IMR-90 (cell line): ENCODE measurements around the gene TOX3. TPM values are rescaled to one million over a fixed set of nuclear protein-coding genes. Genes with fewer than 3 reads are reported as not detected.

Source experiments
- ATAC-seq: fragments of 200-7000 bp; cut with Tn5 transposase; 2 replicates; pipeline ENCODE4 v1.9.1; 2020; ENCODE audit warnings: low read depth, mild to moderate bottlenecking, moderate library complexity
- BruUV-seq: library from RNA; stranded (reverse); fragments of 400-500 nt; replicated peaks from 2 replicates; lab custom pipeline; 2021; lab: Mats Ljungman, UMichigan
- CTCF ChIA-PET: fragments of 300-600 bp; formaldehyde crosslinking; extraction: SDS; loops from one replicate; lab custom pipeline; 2021; ENCODE audit warnings: antibody characterized with exemption; lab: Yijun Ruan, JAX
- POLR2A ChIA-PET: fragments of 300-600 bp; sonication (Branson Sonifier 250); formaldehyde crosslinking; loops from one replicate; lab custom pipeline; 2022; ENCODE audit warnings: antibody characterized with exemption; ENCODE audit not compliant: unreplicated experiment; lab: Charles Lee
- DNase-seq: peaks from one replicate; pipeline ENCODE4 v3.0.0; 2013
- H2AFZ ChIP-seq: replicated peaks from 2 replicates; pipeline ENCODE3; 2013; ENCODE audit warnings: low read length, mild to moderate bottlenecking; ENCODE audit not compliant: poor library complexity
- H2AK5ac ChIP-seq: 2 replicates; pipeline ENCODE4 v1.6.1; 2013; ENCODE audit warnings: low read depth, low read length, inconsistent platforms
- H2AK9ac ChIP-seq: replicated peaks from 2 replicates; pipeline ENCODE3; 2013; ENCODE audit warnings: mild to moderate bottlenecking, low read depth, low read length, moderate library complexity; ENCODE audit not compliant: poor library complexity
- H2BK120ac ChIP-seq: 2 replicates; pipeline ENCODE4 v1.6.1; 2013; ENCODE audit warnings: low read depth, low read length, inconsistent platforms
- H2BK15ac ChIP-seq: 3 replicates; pipeline ENCODE4 v1.6.1; 2013; ENCODE audit warnings: low read depth, low read length, inconsistent platforms
- H2BK20ac ChIP-seq: 2 replicates; pipeline ENCODE4 v1.6.1; 2013; ENCODE audit warnings: low read depth, mild to moderate bottlenecking, inconsistent platforms, low read length, moderate library complexity
- H2BK5ac ChIP-seq: 2 replicates; pipeline ENCODE4 v1.6.1; 2013; ENCODE audit warnings: mild to moderate bottlenecking, low read depth, low read length, inconsistent platforms; ENCODE audit not compliant: poor library complexity, severe bottlenecking
- H3K14ac ChIP-seq: replicated peaks from 2 replicates; pipeline ENCODE4 v1.6.1; 2013; ENCODE audit warnings: low read depth, low read length, inconsistent platforms
- H3K18ac ChIP-seq: 2 replicates; pipeline ENCODE4 v1.6.1; 2013; ENCODE audit warnings: low read depth, low read length, control low read depth
- H3K23ac ChIP-seq: 2 replicates; pipeline ENCODE4 v1.6.1; 2013; ENCODE audit warnings: low read depth, low read length, inconsistent platforms
- H3K27ac ChIP-seq: 2 replicates; pipeline ENCODE4 v1.5.1; 2013; ENCODE audit warnings: mild to moderate bottlenecking, control low read depth, low read length; ENCODE audit not compliant: insufficient read depth
- H3K27me3 ChIP-seq: 2 replicates; pipeline ENCODE4 v1.6.1; 2013; ENCODE audit warnings: low read length; ENCODE audit not compliant: control insufficient read depth, insufficient read depth
- H3K36me3 ChIP-seq: 2 replicates; pipeline ENCODE4 v1.6.1; 2013; ENCODE audit warnings: low read length, mixed read lengths; ENCODE audit not compliant: control insufficient read depth, insufficient read depth
- H3K4ac ChIP-seq: 2 replicates; pipeline ENCODE4 v1.6.1; 2013; ENCODE audit warnings: low read depth, low read length, inconsistent platforms
- H3K4me1 ChIP-seq: 2 replicates; pipeline ENCODE4 v1.6.1; 2013; ENCODE audit warnings: low read length, mixed read lengths; ENCODE audit not compliant: control insufficient read depth, insufficient read depth
- H3K4me2 ChIP-seq: 2 replicates; pipeline ENCODE4 v1.6.1; 2013; ENCODE audit warnings: low read depth, mild to moderate bottlenecking, control low read depth, low read length, moderate library complexity
- H3K4me3 ChIP-seq: 2 replicates; pipeline ENCODE4 v1.5.1; 2013; ENCODE audit warnings: low read depth, mild to moderate bottlenecking, control low read depth, low read length, moderate library complexity; ENCODE audit not compliant: insufficient read depth
- H3K56ac ChIP-seq: 2 replicates; pipeline ENCODE4 v1.6.1; 2013; ENCODE audit warnings: low read length, inconsistent platforms; ENCODE audit not compliant: insufficient read depth; ENCODE audit errors: extremely low read depth
- H3K79me1 ChIP-seq, 2 experiments: 2 replicates each; pipeline ENCODE4 v1.6.1; 2013; ENCODE audit warnings: low read length in 2 of 2, inconsistent platforms in 1 of 2, low read depth in 1 of 2
- H3K9ac ChIP-seq: 2 replicates; pipeline ENCODE4 v1.6.1; 2013; ENCODE audit warnings: low read depth, low read length, control low read depth
- H3K9me1 ChIP-seq: 2 replicates; pipeline ENCODE4 v1.6.1; 2013; ENCODE audit warnings: low read length, inconsistent platforms; ENCODE audit not compliant: insufficient read depth
- H3K9me3 ChIP-seq: 2 replicates; pipeline ENCODE4 v1.6.1; 2013; ENCODE audit warnings: low read length; ENCODE audit not compliant: control insufficient read depth, insufficient read depth
- H4K20me1 ChIP-seq: 2 replicates; pipeline ENCODE4 v1.6.1; 2013; ENCODE audit warnings: low read length, inconsistent platforms; ENCODE audit not compliant: insufficient read depth
- H4K5ac ChIP-seq: 2 replicates; pipeline ENCODE4 v1.6.1; 2013; ENCODE audit warnings: mild to moderate bottlenecking, low read depth, low read length, control low read depth
- H4K8ac ChIP-seq, 2 experiments: 2 replicates each; pipeline ENCODE4 v1.6.1; 2013; ENCODE audit warnings: low read depth in 2 of 2, low read length in 2 of 2, control low read depth in 1 of 2, inconsistent platforms in 1 of 2
- H4K91ac ChIP-seq: 2 replicates; pipeline ENCODE4 v1.6.1; 2013; ENCODE audit warnings: low read depth, low read length, inconsistent platforms; ENCODE audit not compliant: insufficient read depth
- BHLHE40 ChIP-seq: fragments of 150-350 bp; IDR thresholded peaks from 2 replicates; pipeline ENCODE4 v1.6.1; 2016; ENCODE audit warnings: mild to moderate bottlenecking, low read depth, low read length
- CEBPB ChIP-seq: IDR thresholded peaks from 2 replicates; pipeline ENCODE4 v1.6.1; 2012; ENCODE audit warnings: low read depth, low read length, improper control_type of control experiment
- CHD1 ChIP-seq: IDR thresholded peaks from 2 replicates; pipeline ENCODE4 v1.6.1; 2012; ENCODE audit warnings: low read depth, low read length, improper control_type of control experiment
- CTCF ChIP-seq: conservative IDR thresholded peaks from 2 replicates; pipeline ENCODE4 v1.5.1; 2012; ENCODE audit warnings: mild to moderate bottlenecking, low read depth, low read length, improper control_type of control experiment
- ELK1 ChIP-seq: fragments of 150-350 bp; IDR thresholded peaks from 2 replicates; pipeline ENCODE4 v1.6.1; 2016; ENCODE audit warnings: low read depth, mild to moderate bottlenecking, low read length, moderate library complexity, borderline replicate concordance
- FOS ChIP-seq: fragments of 150-350 bp; IDR thresholded peaks from 2 replicates; pipeline ENCODE4 v1.6.1; 2016; ENCODE audit warnings: low read depth, low read length
- MAFK ChIP-seq: IDR thresholded peaks from 2 replicates; pipeline ENCODE4 v1.6.1; 2012; ENCODE audit warnings: low read depth, low read length, improper control_type of control experiment
- MAZ ChIP-seq: IDR thresholded peaks from 2 replicates; pipeline ENCODE4 v1.6.1; 2012; ENCODE audit warnings: low read depth, mild to moderate bottlenecking, low read length, improper control_type of control experiment, moderate library complexity, borderline replicate concordance
- MXI1 ChIP-seq: IDR thresholded peaks from 2 replicates; pipeline ENCODE4 v1.6.1; 2012; ENCODE audit warnings: low read depth, mild to moderate bottlenecking, low read length, moderate library complexity, borderline replicate concordance
- NFE2L2 ChIP-seq: fragments of 150-350 bp; IDR thresholded peaks from 2 replicates; pipeline ENCODE4 v1.6.1; 2016; ENCODE audit warnings: low read depth, mild to moderate bottlenecking, low read length
- POLR2A ChIP-seq: IDR thresholded peaks from 2 replicates; pipeline ENCODE4 v1.6.1; 2012; ENCODE audit warnings: mild to moderate bottlenecking, low read depth, low read length
- RAD21 ChIP-seq: IDR thresholded peaks from 2 replicates; pipeline ENCODE4 v1.6.1; 2012; ENCODE audit warnings: low read length, improper control_type of control experiment
- RCOR1 ChIP-seq: IDR thresholded peaks from 2 replicates; pipeline ENCODE4 v1.6.1; 2012; ENCODE audit warnings: mild to moderate bottlenecking, low read length, improper control_type of control experiment; ENCODE audit not compliant: insufficient replicate concordance
- RFX5 ChIP-seq: IDR thresholded peaks from 2 replicates; pipeline ENCODE4 v1.8.0; 2012; ENCODE audit warnings: low read depth, mild to moderate bottlenecking, low read length, moderate library complexity
- SMC3 ChIP-seq: fragments of 150-350 bp; IDR thresholded peaks from 2 replicates; pipeline ENCODE4 v1.6.1; 2016; ENCODE audit warnings: low read depth, mild to moderate bottlenecking, antibody characterized with exemption, low read length, moderate library complexity
- USF2 ChIP-seq: fragments of 150-350 bp; IDR thresholded peaks from 2 replicates; pipeline ENCODE4 v1.6.1; 2017; ENCODE audit warnings: mild to moderate bottlenecking, antibody characterized with exemption, low read length, low read depth
- WGBS, 2 experiments: methylation state at CpG; one replicate each; pipeline versions ENCODE4 v1.1.5 to v1.1.7; 2013; ENCODE audit warnings: missing lambda C conversion rate in 2 of 2; ENCODE audit not compliant: insufficient read length in 1 of 2; ENCODE audit errors: extremely low coverage in 2 of 2; 5-methylcytosine and 5-hydroxymethylcytosine counted together
- dilution Hi-C: fragments of 300-500 bp; cut with HindIII; formaldehyde crosslinking; loops from one replicate; pipeline ENCODE4 v1.14.3; 2018; ENCODE audit warnings: low sequenced_read_pairs; ENCODE audit not compliant: unreplicated experiment
- in situ Hi-C: fragments of 300-500 bp; cut with MboI; formaldehyde crosslinking; loops from 3 replicates; pipeline ENCODE4 v1.14.3; 2019; ENCODE audit warnings: low sequenced_read_pairs, inconsistent platforms, mixed read lengths
- intact Hi-C: fragments of 100-400 bp; cut with micrococcal nuclease; formaldehyde crosslinking; loops from 2 replicates; pipeline ENCODE4 v1.10.0; 2022
- polyA plus RNA-seq, 3 experiments: library from polyadenylated mRNA; depleted of rRNA; stranded (reverse); fragments of >200 nt; gene quantifications; 2 replicates each; pipeline ENCODE4 v1.2.3, GENCODE V29; 2012; ENCODE audit warnings: low replicate concordance in 1 of 3
- total RNA-seq: library from RNA; depleted of rRNA; stranded (reverse); fragments of >200 nt; gene quantifications from 2 replicates; pipeline ENCODE4 v1.2.3, GENCODE V29; 2012

TOX3 gene
- total and polyA plus RNA-seq, 2 of the 4 experiments (the other 2 are of a cell fraction), result not detected

GRCh38 chr16:52501746-52502145, 45.2 kb downstream of the TOX3 start:
- Histone ChIP-seq H3K36me3 (no peaks in the 10 kb centered on the region), H4K91ac (no peak overlapping the region), H2BK15ac (no peak overlapping the region), H3K9ac (no peak overlapping the region), H3K4me3 (no peak overlapping the region), H3K23ac (no peak overlapping the region), H3K4me2 (no peak overlapping the region), H4K5ac (no peak overlapping the region), H3K18ac (no peak overlapping the region), H2AK5ac (no peak overlapping the region), H3K9me1 (no peaks in the 10 kb centered on the region), H3K4me1 (no peaks in the 10 kb centered on the region), H2BK120ac (no peak overlapping the region), H2AK9ac (no peak overlapping the region), H2BK5ac (no peak overlapping the region), H3K27ac (no peak overlapping the region), H2AFZ (no peak overlapping the region), H2BK20ac (no peak overlapping the region), H4K8ac (no peak overlapping the region), H3K56ac (no peak overlapping the region), H3K14ac (no peak overlapping the region), H3K9me3 (peaks cover 3% of the 10 kb centered on the region; the same call in 1 of the 2 replicates), H3K79me1 (no peaks in the 10 kb centered on the region), H3K27me3 (no peaks in the 10 kb centered on the region), H3K4ac (no peak overlapping the region), H4K20me1 (no peaks in the 10 kb centered on the region)
- no peak for DNase-seq
- in situ Hi-C loops, result no loop called here
- no CpG with 5 or more reads among the region's 4 CpGs for WGBS, 2 experiments
- BruUV-seq, result no TSS peak
- intact Hi-C loops, result no loop called here
- TF ChIP-seq MAFK (no peak), ELK1 (no peak), BHLHE40 (no peak), CHD1 (no peak), MXI1 (no peak), RCOR1 (no peak), USF2 (no peak), POLR2A (no peak), FOS (no peak), RAD21 (no peak), CEBPB (no peak), SMC3 (no peak), NFE2L2 (no peak), MAZ (no peak), CTCF (no peak), RFX5 (no peak)
- ChIA-PET CTCF (no interaction called here), POLR2A (no interaction called here)
- dilution Hi-C loops, result no loop called here
- ATAC-seq, result no peak
